ENCODE measurements around the gene ISCU.

Gene ISCU

GRCh38 chr12:108562348-108563135 lies at the start of gene ISCU:
Gene ISCU, plus strand, starts transcription at chr12:108562596. Its CDS starts 27 bp downstream, at chr12:108562623.
- peak; percentile 94 for DNase-seq

GRCh38 chr12:108514468-108514972 lies 47.9 kb upstream of the ISCU start:
- DNase-seq = no peak

- peak; percentile 98 for DNase-seq
Observed at GRCh38 chr12:108514973-108515814, 47.2 kb upstream of the ISCU start, which contains the start of gene FICD. Gene FICD, plus strand, starts transcription at chr12:108515277. Its CDS starts 1,696 bp downstream, at chr12:108516973.

GRCh38 chr12:108515916-108516315 lies 46.5 kb upstream of the ISCU start:
- no peak for DNase-seq

GRCh38 chr12:108516511-108517275 lies 45.7 kb upstream of the ISCU start:
- DNase-seq = no peak

GRCh38 chr12:108517288-108518100 lies 44.9 kb upstream of the ISCU start:
- no peak for DNase-seq

- no peak for DNase-seq
Observed at GRCh38 chr12:108518101-108518715, 44.2 kb upstream of the ISCU start.

- no peak for DNase-seq
Observed at GRCh38 chr12:108518716-108519496, 43.5 kb upstream of the ISCU start.

- no peak for DNase-seq
Observed at GRCh38 chr12:108519558-108519957, 42.8 kb upstream of the ISCU start.

- DNase-seq = no peak
Observed at GRCh38 chr12:108523365-108523764, 39.0 kb upstream of the ISCU start.

- no peak for DNase-seq
Observed at GRCh38 chr12:108525681-108526080, 36.7 kb upstream of the ISCU start.

- DNase-seq = no peak
Observed at GRCh38 chr12:108526482-108527165, 35.8 kb upstream of the ISCU start.

- no peak for DNase-seq
Observed at GRCh38 chr12:108527166-108527496, 35.3 kb upstream of the ISCU start.

GRCh38 chr12:108530161-108530560 lies 32.2 kb upstream of the ISCU start:
- DNase-seq = no peak

- peak; percentile 48 for DNase-seq
Observed at GRCh38 chr12:108531929-108532848, 30.2 kb upstream of the ISCU start.

GRCh38 chr12:108538146-108538545 lies 24.2 kb upstream of the ISCU start:
- DNase-seq = no peak

- DNase-seq = no peak
Observed at GRCh38 chr12:108538616-108539195, 23.7 kb upstream of the ISCU start.

- no peak for DNase-seq
Observed at GRCh38 chr12:108542320-108542719, 20.1 kb upstream of the ISCU start.

- DNase-seq = no peak
Observed at GRCh38 chr12:108543652-108544051, 18.7 kb upstream of the ISCU start.
